IMR-90 (cell line): ENCODE measurements around the gene EPHA6. TPM values are rescaled to one million over a fixed set of nuclear protein-coding genes. Genes with fewer than 3 reads are reported as not detected.

ENCODE experiments used
- ATAC-seq: fragments of 200-7000 bp; cut with Tn5 transposase; 2 replicates; pipeline ENCODE4 v1.9.1; 2020; ENCODE audit warnings: low read depth, mild to moderate bottlenecking, moderate library complexity
- BruUV-seq: library from RNA; stranded (reverse); fragments of 400-500 nt; replicated peaks from 2 replicates; lab custom pipeline; 2021; lab: Mats Ljungman, UMichigan
- CTCF ChIA-PET: fragments of 300-600 bp; formaldehyde crosslinking; extraction: SDS; loops from one replicate; lab custom pipeline; 2021; ENCODE audit warnings: antibody characterized with exemption; lab: Yijun Ruan, JAX
- POLR2A ChIA-PET: fragments of 300-600 bp; sonication (Branson Sonifier 250); formaldehyde crosslinking; loops from one replicate; lab custom pipeline; 2022; ENCODE audit warnings: antibody characterized with exemption; ENCODE audit not compliant: unreplicated experiment; lab: Charles Lee
- DNase-seq: peaks from one replicate; pipeline ENCODE4 v3.0.0; 2013
- H2AFZ ChIP-seq: replicated peaks from 2 replicates; pipeline ENCODE3; 2013; ENCODE audit warnings: low read length, mild to moderate bottlenecking; ENCODE audit not compliant: poor library complexity
- H2AK5ac ChIP-seq: 2 replicates; pipeline ENCODE4 v1.6.1; 2013; ENCODE audit warnings: low read depth, low read length, inconsistent platforms
- H2AK9ac ChIP-seq: replicated peaks from 2 replicates; pipeline ENCODE3; 2013; ENCODE audit warnings: mild to moderate bottlenecking, low read depth, low read length, moderate library complexity; ENCODE audit not compliant: poor library complexity
- H2BK120ac ChIP-seq: 2 replicates; pipeline ENCODE4 v1.6.1; 2013; ENCODE audit warnings: low read depth, low read length, inconsistent platforms
- H2BK15ac ChIP-seq: 3 replicates; pipeline ENCODE4 v1.6.1; 2013; ENCODE audit warnings: low read depth, low read length, inconsistent platforms
- H2BK20ac ChIP-seq: 2 replicates; pipeline ENCODE4 v1.6.1; 2013; ENCODE audit warnings: low read depth, mild to moderate bottlenecking, inconsistent platforms, low read length, moderate library complexity
- H2BK5ac ChIP-seq: 2 replicates; pipeline ENCODE4 v1.6.1; 2013; ENCODE audit warnings: mild to moderate bottlenecking, low read depth, low read length, inconsistent platforms; ENCODE audit not compliant: poor library complexity, severe bottlenecking
- H3K14ac ChIP-seq: replicated peaks from 2 replicates; pipeline ENCODE4 v1.6.1; 2013; ENCODE audit warnings: low read depth, low read length, inconsistent platforms
- H3K18ac ChIP-seq: 2 replicates; pipeline ENCODE4 v1.6.1; 2013; ENCODE audit warnings: low read depth, low read length, control low read depth
- H3K23ac ChIP-seq: 2 replicates; pipeline ENCODE4 v1.6.1; 2013; ENCODE audit warnings: low read depth, low read length, inconsistent platforms
- H3K27ac ChIP-seq: 2 replicates; pipeline ENCODE4 v1.5.1; 2013; ENCODE audit warnings: mild to moderate bottlenecking, control low read depth, low read length; ENCODE audit not compliant: insufficient read depth
- H3K27me3 ChIP-seq: 2 replicates; pipeline ENCODE4 v1.6.1; 2013; ENCODE audit warnings: low read length; ENCODE audit not compliant: control insufficient read depth, insufficient read depth
- H3K36me3 ChIP-seq: 2 replicates; pipeline ENCODE4 v1.6.1; 2013; ENCODE audit warnings: low read length, mixed read lengths; ENCODE audit not compliant: control insufficient read depth, insufficient read depth
- H3K4ac ChIP-seq: 2 replicates; pipeline ENCODE4 v1.6.1; 2013; ENCODE audit warnings: low read depth, low read length, inconsistent platforms
- H3K4me1 ChIP-seq: 2 replicates; pipeline ENCODE4 v1.6.1; 2013; ENCODE audit warnings: low read length, mixed read lengths; ENCODE audit not compliant: control insufficient read depth, insufficient read depth
- H3K4me2 ChIP-seq: 2 replicates; pipeline ENCODE4 v1.6.1; 2013; ENCODE audit warnings: low read depth, mild to moderate bottlenecking, control low read depth, low read length, moderate library complexity
- H3K4me3 ChIP-seq: 2 replicates; pipeline ENCODE4 v1.5.1; 2013; ENCODE audit warnings: low read depth, mild to moderate bottlenecking, control low read depth, low read length, moderate library complexity; ENCODE audit not compliant: insufficient read depth
- H3K56ac ChIP-seq: 2 replicates; pipeline ENCODE4 v1.6.1; 2013; ENCODE audit warnings: low read length, inconsistent platforms; ENCODE audit not compliant: insufficient read depth; ENCODE audit errors: extremely low read depth
- H3K79me1 ChIP-seq, 2 experiments: 2 replicates each; pipeline ENCODE4 v1.6.1; 2013; ENCODE audit warnings: low read length in 2 of 2, inconsistent platforms in 1 of 2, low read depth in 1 of 2
- H3K9ac ChIP-seq: 2 replicates; pipeline ENCODE4 v1.6.1; 2013; ENCODE audit warnings: low read depth, low read length, control low read depth
- H3K9me1 ChIP-seq: 2 replicates; pipeline ENCODE4 v1.6.1; 2013; ENCODE audit warnings: low read length, inconsistent platforms; ENCODE audit not compliant: insufficient read depth
- H3K9me3 ChIP-seq: 2 replicates; pipeline ENCODE4 v1.6.1; 2013; ENCODE audit warnings: low read length; ENCODE audit not compliant: control insufficient read depth, insufficient read depth
- H4K20me1 ChIP-seq: 2 replicates; pipeline ENCODE4 v1.6.1; 2013; ENCODE audit warnings: low read length, inconsistent platforms; ENCODE audit not compliant: insufficient read depth
- H4K5ac ChIP-seq: 2 replicates; pipeline ENCODE4 v1.6.1; 2013; ENCODE audit warnings: mild to moderate bottlenecking, low read depth, low read length, control low read depth
- H4K8ac ChIP-seq, 2 experiments: 2 replicates each; pipeline ENCODE4 v1.6.1; 2013; ENCODE audit warnings: low read depth in 2 of 2, low read length in 2 of 2, control low read depth in 1 of 2, inconsistent platforms in 1 of 2
- H4K91ac ChIP-seq: 2 replicates; pipeline ENCODE4 v1.6.1; 2013; ENCODE audit warnings: low read depth, low read length, inconsistent platforms; ENCODE audit not compliant: insufficient read depth
- BHLHE40 ChIP-seq: fragments of 150-350 bp; IDR thresholded peaks from 2 replicates; pipeline ENCODE4 v1.6.1; 2016; ENCODE audit warnings: mild to moderate bottlenecking, low read depth, low read length
- CEBPB ChIP-seq: IDR thresholded peaks from 2 replicates; pipeline ENCODE4 v1.6.1; 2012; ENCODE audit warnings: low read depth, low read length, improper control_type of control experiment
- CTCF ChIP-seq: conservative IDR thresholded peaks from 2 replicates; pipeline ENCODE4 v1.5.1; 2012; ENCODE audit warnings: mild to moderate bottlenecking, low read depth, low read length, improper control_type of control experiment
- ELK1 ChIP-seq: fragments of 150-350 bp; IDR thresholded peaks from 2 replicates; pipeline ENCODE4 v1.6.1; 2016; ENCODE audit warnings: low read depth, mild to moderate bottlenecking, low read length, moderate library complexity, borderline replicate concordance
- FOS ChIP-seq: fragments of 150-350 bp; IDR thresholded peaks from 2 replicates; pipeline ENCODE4 v1.6.1; 2016; ENCODE audit warnings: low read depth, low read length
- MAFK ChIP-seq: IDR thresholded peaks from 2 replicates; pipeline ENCODE4 v1.6.1; 2012; ENCODE audit warnings: low read depth, low read length, improper control_type of control experiment
- MAZ ChIP-seq: IDR thresholded peaks from 2 replicates; pipeline ENCODE4 v1.6.1; 2012; ENCODE audit warnings: low read depth, mild to moderate bottlenecking, low read length, improper control_type of control experiment, moderate library complexity, borderline replicate concordance
- MXI1 ChIP-seq: IDR thresholded peaks from 2 replicates; pipeline ENCODE4 v1.6.1; 2012; ENCODE audit warnings: low read depth, mild to moderate bottlenecking, low read length, moderate library complexity, borderline replicate concordance
- NFE2L2 ChIP-seq: fragments of 150-350 bp; IDR thresholded peaks from 2 replicates; pipeline ENCODE4 v1.6.1; 2016; ENCODE audit warnings: low read depth, mild to moderate bottlenecking, low read length
- POLR2A ChIP-seq: IDR thresholded peaks from 2 replicates; pipeline ENCODE4 v1.6.1; 2012; ENCODE audit warnings: mild to moderate bottlenecking, low read depth, low read length
- RAD21 ChIP-seq: IDR thresholded peaks from 2 replicates; pipeline ENCODE4 v1.6.1; 2012; ENCODE audit warnings: low read length, improper control_type of control experiment
- RFX5 ChIP-seq: IDR thresholded peaks from 2 replicates; pipeline ENCODE4 v1.8.0; 2012; ENCODE audit warnings: low read depth, mild to moderate bottlenecking, low read length, moderate library complexity
- SMC3 ChIP-seq: fragments of 150-350 bp; IDR thresholded peaks from 2 replicates; pipeline ENCODE4 v1.6.1; 2016; ENCODE audit warnings: low read depth, mild to moderate bottlenecking, antibody characterized with exemption, low read length, moderate library complexity
- USF2 ChIP-seq: fragments of 150-350 bp; IDR thresholded peaks from 2 replicates; pipeline ENCODE4 v1.6.1; 2017; ENCODE audit warnings: mild to moderate bottlenecking, antibody characterized with exemption, low read length, low read depth
- WGBS, 2 experiments: methylation state at CpG; one replicate each; pipeline versions ENCODE4 v1.1.5 to v1.1.7; 2013; ENCODE audit warnings: missing lambda C conversion rate in 2 of 2; ENCODE audit not compliant: insufficient read length in 1 of 2; ENCODE audit errors: extremely low coverage in 2 of 2; 5-methylcytosine and 5-hydroxymethylcytosine counted together
- dilution Hi-C: fragments of 300-500 bp; cut with HindIII; formaldehyde crosslinking; loops from one replicate; pipeline ENCODE4 v1.14.3; 2018; ENCODE audit warnings: low sequenced_read_pairs; ENCODE audit not compliant: unreplicated experiment
- in situ Hi-C: fragments of 300-500 bp; cut with MboI; formaldehyde crosslinking; loops from 3 replicates; pipeline ENCODE4 v1.14.3; 2019; ENCODE audit warnings: low sequenced_read_pairs, inconsistent platforms, mixed read lengths
- intact Hi-C: fragments of 100-400 bp; cut with micrococcal nuclease; formaldehyde crosslinking; loops from 2 replicates; pipeline ENCODE4 v1.10.0; 2022
- polyA plus RNA-seq, 3 experiments: library from polyadenylated mRNA; depleted of rRNA; stranded (reverse); fragments of >200 nt; gene quantifications; 2 replicates each; pipeline ENCODE4 v1.2.3, GENCODE V29; 2012; ENCODE audit warnings: low replicate concordance in 1 of 3
- total RNA-seq: library from RNA; depleted of rRNA; stranded (reverse); fragments of >200 nt; gene quantifications from 2 replicates; pipeline ENCODE4 v1.2.3, GENCODE V29; 2012

EPHA6 gene
- total and polyA plus RNA-seq, 2 of the 4 experiments (the other 2 are of a cell fraction): not detected

GRCh38 chr3:97694876-97695275, 880.5 kb downstream of the EPHA6 start:
- Histone ChIP-seq H4K5ac (no peak overlapping the region), H3K9me3 (no peaks in the 10 kb centered on the region), H3K9ac (no peak overlapping the region), H3K79me1 (no peaks in the 10 kb centered on the region), H3K9me1 (no peaks in the 10 kb centered on the region), H3K4ac (no peak overlapping the region), H3K56ac (no peak overlapping the region), H3K4me1 (no peaks in the 10 kb centered on the region), H2BK120ac (no peak overlapping the region), H3K4me2 (no peak overlapping the region), H3K18ac (no peak overlapping the region), H2BK5ac (no peak overlapping the region), H3K27me3 (no peaks in the 10 kb centered on the region), H3K36me3 (no peaks in the 10 kb centered on the region), H2BK20ac (no peak overlapping the region), H2BK15ac (no peak overlapping the region), H3K23ac (no peak overlapping the region), H3K4me3 (no peak overlapping the region), H3K14ac (no peak overlapping the region), H2AK9ac (no peak overlapping the region), H3K27ac (no peak overlapping the region), H2AFZ (no peak overlapping the region), H2AK5ac (no peak overlapping the region), H4K20me1 (no peaks in the 10 kb centered on the region), H4K8ac (no peak overlapping the region), H4K91ac (no peak overlapping the region)
- in situ Hi-C loops: no loop called here
- intact Hi-C loops: no loop called here
- TF ChIP-seq MAZ (no peak), SMC3 (no peak), NFE2L2 (no peak), MXI1 (no peak), CTCF (no peak), RAD21 (no peak), POLR2A (no peak), ELK1 (no peak), CEBPB (no peak), MAFK (no peak), BHLHE40 (no peak), USF2 (no peak), RFX5 (no peak), FOS (no peak)
- CTCF ChIA-PET: no interaction called here
- no peak for DNase-seq
- no TSS peak for BruUV-seq
- no peak for ATAC-seq
- WGBS, 2 experiments: no CpG with 5 or more reads among the region's 1 CpG
- dilution Hi-C loops: no loop called here
- POLR2A ChIA-PET: no interaction called here
